Choroid plexus epithelial cell (primary cell): Measurements from ENCODE around the gene PCDHGB5.
"Not testable (repeated sequence)": the region's sequence is repeated elsewhere in the genome, so short reads cannot be mapped to it uniquely, and the experiment has no call there.

Source experiments
- DNase-seq: peaks from one replicate; pipeline ENCODE4 v3.0.0-alpha.2; 2010; ENCODE audit warnings: low read depth
- H3K4me3 ChIP-seq: 2 replicates; pipeline ENCODE4 v1.5.1; 2011; ENCODE audit warnings: low read depth, mild to moderate bottlenecking, control low read depth, low read length, moderate library complexity
- CTCF ChIP-seq: conservative IDR thresholded peaks from 2 replicates; pipeline ENCODE4 v1.5.1; 2011; ENCODE audit warnings: low read depth, mild to moderate bottlenecking, control low read depth, inconsistent platforms, low read length, moderate library complexity

The PCDHGB5 gene

GRCh38 chr5:141392429-141393198 is 5.1 kb upstream of the PCDHGB5 start, which contains the start of gene PCDHGA8:
Gene PCDHGA8, plus strand, starts transcription at chr5:141392633. Its CDS starts 181 bp downstream, at chr5:141392814.
- no peak within 1 kb of the TSS for H3K4me3 ChIP-seq
- peak; percentile 8 for TF ChIP-seq CTCF
- DNase-seq: peak; percentile 8

GRCh38 chr5:141393267-141393666 is 4.5 kb upstream of the PCDHGB5 start:
- no peak for DNase-seq
- no peak overlapping the region for H3K4me3 ChIP-seq
- no peak for TF ChIP-seq CTCF

GRCh38 chr5:141394401-141395187 is 3.2 kb upstream of the PCDHGB5 start:
- DNase-seq, H3K4me3 ChIP-seq: not testable (repeated sequence)

- no peak overlapping the region for H3K4me3 ChIP-seq
- DNase-seq: no peak
- no peak for TF ChIP-seq CTCF
Observed at GRCh38 chr5:141398608-141399007, 861 bp downstream of the PCDHGB5 start.

- no peak overlapping the region for H3K4me3 ChIP-seq
- TF ChIP-seq CTCF: no peak
- no peak for DNase-seq
Observed at GRCh38 chr5:141399555-141400258, 2.0 kb downstream of the PCDHGB5 start.

- peak within 1 kb of the TSS; percentile 38 for H3K4me3 ChIP-seq
- DNase-seq: peak; percentile 43
- TF ChIP-seq CTCF: peak; percentile 52
Observed at GRCh38 chr5:141402553-141403243, 5.0 kb downstream of the PCDHGB5 start, which contains the start of gene PCDHGA9. Gene PCDHGA9, plus strand, starts transcription at chr5:141402778. Its CDS starts 175 bp downstream, at chr5:141402953.
